ENCODE data around the gene TRIM71. TPM values are rescaled to one million over a fixed set of nuclear protein-coding genes. Genes with fewer than 3 reads are reported as not detected.

TRIM71 gene
- total and polyA plus RNA-seq, 2 of the 13 experiments (the other 11 are each of a cell fraction or from before 2014, with no cell fraction given), result 21.7 to 76.9 TPM

- TF ChIP-seq TIGD3 (CRISPR knock-in tag; IDR thresholded peaks at IDR 0.05; ENCODE audit: borderline replicate concordance) (no peak), ZNF563 (CRISPR knock-in tag; IDR thresholded peaks at IDR 0.05) (no peak), ATF4 (CRISPR knock-in tag; IDR thresholded peaks at IDR 0.05) (no peak), KDM4B (CRISPR knock-in tag; IDR thresholded peaks at IDR 0.05) (peak; percentile 19; the same call in 1 of the 2 replicates), KDM1A (CRISPR knock-in tag; IDR thresholded peaks at IDR 0.05) (peak; percentile 33; the same call in 1 of the 2 replicates), CBX2 (IDR thresholded peaks at IDR 0.05; ENCODE audit: low read depth, low read length) (no peak), CBX2 (CRISPR knock-in tag; IDR thresholded peaks at IDR 0.05; ENCODE audit: low read depth) (no peak), ZBTB25 (CRISPR knock-in tag; IDR thresholded peaks at IDR 0.05) (no peak), TAF15 (IDR thresholded peaks at IDR 0.05; ENCODE audit: low read depth, low read length, poor library complexity, severe bottlenecking) (no peak), ZNF251 (CRISPR knock-in tag; IDR thresholded peaks at IDR 0.05) (no peak), ZNF816 (CRISPR knock-in tag; IDR thresholded peaks at IDR 0.05; ENCODE audit: borderline replicate concordance) (no peak; the same call in 1 of the 2 replicates), LBX2 (CRISPR knock-in tag; IDR thresholded peaks at IDR 0.05; ENCODE audit: borderline replicate concordance) (no peak), HES4 (CRISPR knock-in tag; IDR thresholded peaks at IDR 0.05; ENCODE audit: borderline replicate concordance) (no peak), MLLT10 (CRISPR knock-in tag; IDR thresholded peaks at IDR 0.05) (no peak), CCAR2 (optimal IDR thresholded peaks at IDR 0.05; ENCODE audit: low read depth, low read length) (no peak), RFX3 (CRISPR knock-in tag; IDR thresholded peaks at IDR 0.05) (0 out of 2 replicates have a peak, but pooled peaks have one; percentile 10), ZNF260 (CRISPR knock-in tag; IDR thresholded peaks at IDR 0.05; ENCODE audit: borderline replicate concordance, low read depth) (no peak), KAT7 (CRISPR knock-in tag; IDR thresholded peaks at IDR 0.05; ENCODE audit: borderline replicate concordance) (no peak), MTF1 (CRISPR knock-in tag; IDR thresholded peaks at IDR 0.05) (no peak), ZBTB10 (CRISPR knock-in tag; IDR thresholded peaks at IDR 0.05; ENCODE audit: borderline replicate concordance) (no peak), KAT8 (CRISPR knock-in tag; IDR thresholded peaks at IDR 0.05) (peak; percentile 53; the same call in 1 of the 2 replicates), EEA1 (CRISPR knock-in tag; IDR thresholded peaks at IDR 0.05; ENCODE audit: borderline replicate concordance) (no peak), ZNF713 (CRISPR knock-in tag; IDR thresholded peaks at IDR 0.05) (no peak), ZSCAN29 (CRISPR knock-in tag; conservative IDR thresholded peaks at IDR 0.05) (peak; percentile 82)
Measured at GRCh38 chr3:32840086-32840841, 22.5 kb downstream of the TRIM71 start (continued).

Data from HepG2 (cell line).